GM19043 (cell line): Measurements from ENCODE around the gene KCTD7.
"Not testable (repeated sequence)": the region's sequence is repeated elsewhere in the genome, so short reads cannot be mapped to it uniquely, and the experiment has no call there.

Source experiments
- ATAC-seq: cut with Tn5 transposase; IDR thresholded peaks from one replicate; pipeline ENCODE4 v1.9.1; 2021; ENCODE audit warnings: low read depth; ENCODE audit not compliant: unreplicated experiment

Gene KCTD7

GRCh38 chr7:66614596-66614995 is 14.1 kb upstream of the KCTD7 start:
- not testable (repeated sequence) for ATAC-seq

- no peak for ATAC-seq
Measured at GRCh38 chr7:66615699-66616098, 13.0 kb upstream of the KCTD7 start.

- no peak for ATAC-seq
Measured at GRCh38 chr7:66617295-66617694, 11.4 kb upstream of the KCTD7 start.

- ATAC-seq: not testable (repeated sequence)
Measured at GRCh38 chr7:66619341-66619948, 9.2 kb upstream of the KCTD7 start.

- ATAC-seq: no peak
Measured at GRCh38 chr7:66626331-66626934, 2.2 kb upstream of the KCTD7 start.

- ATAC-seq: no peak
Measured at GRCh38 chr7:66627151-66627681, 1.5 kb upstream of the KCTD7 start.

GRCh38 chr7:66627881-66628360 is 760 bp upstream of the KCTD7 start:
- ATAC-seq: no peak

GRCh38 chr7:66629222-66630062 is 761 bp downstream of the KCTD7 start:
- ATAC-seq: no peak

- ATAC-seq: no peak
Measured at GRCh38 chr7:66630531-66630930, 1.9 kb downstream of the KCTD7 start.

GRCh38 chr7:66631471-66631870 is 2.8 kb downstream of the KCTD7 start:
- ATAC-seq: no peak

- ATAC-seq: no peak
Measured at GRCh38 chr7:66634816-66635215, 6.1 kb downstream of the KCTD7 start.

- ATAC-seq: not testable (repeated sequence)
Measured at GRCh38 chr7:66635322-66635981, 6.8 kb downstream of the KCTD7 start.

GRCh38 chr7:66635982-66636546 is 7.4 kb downstream of the KCTD7 start:
- ATAC-seq: not testable (repeated sequence)

GRCh38 chr7:66638309-66639099 is 9.8 kb downstream of the KCTD7 start:
- no peak for ATAC-seq

GRCh38 chr7:66639773-66640172 is 11.1 kb downstream of the KCTD7 start:
- no peak for ATAC-seq

GRCh38 chr7:66640802-66641525 is 12.3 kb downstream of the KCTD7 start:
- ATAC-seq: no peak

- ATAC-seq: no peak
Measured at GRCh38 chr7:66641526-66641871, 12.8 kb downstream of the KCTD7 start.

GRCh38 chr7:66642186-66642585 is 13.5 kb downstream of the KCTD7 start:
- no peak for ATAC-seq

GRCh38 chr7:66642932-66643331 is 14.3 kb downstream of the KCTD7 start:
- ATAC-seq: no peak
